Occipital lobe (tissue), 2 donors: ENCODE results near the gene KIF12. TPM values are rescaled to one million over a fixed set of nuclear protein-coding genes. Genes with fewer than 3 reads are reported as not detected.
"Not testable (repeated sequence)": the region's sequence is repeated elsewhere in the genome, so short reads cannot be mapped to it uniquely, and the experiment has no call there.

ENCODE experiments used
- DNase-seq: peaks from one replicate; lab custom pipeline; 2025; lab: John Stamatoyannopoulos, UW
- total RNA-seq: library from RNA; depleted of rRNA; stranded (reverse); fragments of >200 nt; gene quantifications from one replicate; pipeline ENCODE4 v1.2.3, GENCODE V29; 2014

Gene KIF12
- 3.3 TPM for total RNA-seq

DNA sequence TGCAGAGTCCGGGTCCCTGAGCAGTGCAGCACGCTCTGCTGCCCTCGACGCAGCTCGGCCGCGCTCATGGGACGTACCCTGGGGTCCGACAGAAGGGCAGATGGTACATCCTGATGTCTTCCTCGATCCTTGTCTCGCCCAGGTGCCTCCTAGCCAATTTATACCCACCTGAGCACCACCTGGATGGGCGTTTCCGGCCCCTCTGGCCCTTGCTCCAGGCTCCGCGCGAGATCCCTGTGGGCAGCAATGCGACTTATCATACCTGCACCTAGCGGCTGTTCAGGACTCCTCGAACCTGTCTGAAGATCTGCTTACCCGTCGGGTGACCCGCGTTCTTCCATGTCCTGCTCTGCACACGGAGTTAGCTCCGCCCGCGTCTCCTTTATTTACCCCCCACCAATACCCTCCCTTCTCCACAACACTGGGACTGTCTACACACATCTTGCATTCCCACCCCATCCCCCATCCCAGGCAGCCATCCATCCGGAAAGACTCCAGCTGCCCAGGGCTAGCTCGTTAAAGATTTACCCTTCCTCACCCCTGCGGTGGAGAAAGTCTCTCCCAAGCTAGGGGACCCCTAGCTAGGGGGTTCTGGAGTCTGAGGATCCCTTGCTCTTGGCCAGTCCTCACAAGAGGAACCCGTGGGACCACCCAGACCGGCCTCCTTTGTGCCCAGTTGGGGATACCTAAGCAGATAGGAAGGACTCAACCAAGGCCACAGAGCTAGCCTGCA lies at the start of gene KIF12:
Gene KIF12, minus strand, starts transcription at position 357 of the 733 bp plus-strand sequence. Its CDS starts 16 bp downstream, at position 341.
- no peak for DNase-seq

DNA sequence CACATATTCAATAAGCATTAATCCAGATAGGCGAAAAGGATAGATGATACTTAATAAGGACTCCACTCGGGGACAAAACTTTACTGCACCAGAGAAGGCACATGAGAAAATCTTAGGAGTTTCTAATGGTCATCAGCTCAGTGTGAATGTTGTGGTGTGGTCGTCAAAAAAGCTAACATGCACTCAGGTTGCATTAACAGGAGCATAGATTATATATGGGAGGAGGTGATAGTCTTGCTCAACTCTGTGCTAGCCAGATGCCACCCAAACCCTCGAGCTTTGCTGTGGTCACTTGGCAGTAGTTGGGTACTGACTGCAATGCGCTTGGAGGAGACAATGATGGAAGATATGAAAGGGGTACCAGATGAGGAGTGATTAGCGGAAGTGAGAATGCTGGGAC lies 47.6 kb upstream of the KIF12 start:
- no peak for DNase-seq

DNA sequence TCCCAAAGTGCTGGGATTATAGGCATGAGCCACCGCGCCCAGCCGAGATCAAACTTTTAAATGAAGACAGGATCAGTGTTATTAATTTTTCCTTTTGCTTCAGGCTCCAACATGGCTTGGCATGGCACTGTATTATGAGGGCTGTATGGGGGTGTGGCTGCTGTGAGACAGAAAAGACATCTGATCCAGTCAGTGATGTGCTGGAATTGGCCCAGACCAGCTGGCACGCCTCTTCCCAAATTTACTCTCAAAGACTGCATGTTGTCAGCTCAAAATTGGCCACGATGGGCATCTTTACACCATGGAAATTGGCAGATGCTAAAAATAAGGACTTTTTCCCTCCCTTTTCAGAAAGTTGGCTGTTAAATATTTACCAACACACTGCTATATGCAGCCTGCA lies 44.1 kb upstream of the KIF12 start:
- DNase-seq, result no peak

DNA sequence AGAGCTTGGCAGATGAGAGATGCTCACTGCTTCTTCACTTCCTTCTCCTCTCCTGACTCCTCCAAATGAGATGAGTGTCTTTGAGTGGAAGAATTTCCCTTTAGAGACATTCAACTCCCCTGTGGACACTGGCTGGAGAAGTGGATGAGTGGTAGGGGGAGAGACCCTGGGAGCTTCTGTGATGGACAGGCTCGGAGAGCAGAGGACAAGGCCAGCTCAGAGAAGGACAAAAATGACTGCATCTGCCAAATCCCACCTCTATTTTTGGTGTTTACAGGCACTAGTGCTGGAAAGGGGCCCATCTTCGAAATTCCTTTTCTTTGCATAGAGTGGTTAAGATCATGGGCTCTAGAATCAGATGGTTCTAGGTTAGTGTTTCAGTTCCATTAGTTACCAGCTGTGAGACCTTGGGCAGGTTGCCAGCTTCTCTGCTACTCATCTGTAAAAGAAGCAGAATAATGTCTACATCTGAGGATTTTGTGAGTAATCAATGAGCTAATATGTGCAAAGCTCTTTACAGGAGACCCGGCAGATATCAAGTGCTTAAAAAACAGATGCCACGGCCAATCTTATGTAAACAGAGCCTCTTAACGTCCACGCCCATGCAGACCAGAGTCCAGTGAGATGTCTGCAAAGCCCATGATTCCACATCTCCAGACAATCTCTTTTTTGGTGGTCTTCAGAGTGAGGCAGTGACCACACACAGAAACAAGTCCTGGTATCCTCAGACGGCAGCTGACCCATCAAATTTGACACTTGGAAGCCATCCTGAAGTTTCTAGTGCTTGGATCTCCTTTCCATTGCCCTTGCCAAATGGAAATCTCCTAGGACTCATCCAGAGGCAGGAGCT lies 42.7 kb upstream of the KIF12 start:
- no peak for DNase-seq

DNA sequence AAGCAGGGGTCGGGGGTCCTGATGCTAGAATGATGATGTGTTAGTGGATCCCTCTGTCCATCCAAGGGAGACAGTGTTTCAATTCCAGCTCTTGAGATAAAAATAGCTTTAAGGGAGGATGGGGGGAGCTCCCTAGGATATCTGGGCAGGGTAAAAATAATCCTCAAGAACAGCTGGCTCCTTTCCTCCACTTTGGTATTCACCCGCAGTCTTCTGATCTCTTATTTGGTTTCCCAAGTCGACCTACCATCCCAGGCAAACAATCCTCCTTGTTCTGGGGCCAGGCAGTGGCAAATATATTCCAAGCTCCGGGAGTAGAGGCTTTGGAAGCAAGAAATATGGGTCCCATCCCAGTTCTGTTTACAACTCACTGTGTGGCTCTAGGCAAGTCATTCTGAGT lies 41.8 kb upstream of the KIF12 start:
- DNase-seq, result no peak

DNA sequence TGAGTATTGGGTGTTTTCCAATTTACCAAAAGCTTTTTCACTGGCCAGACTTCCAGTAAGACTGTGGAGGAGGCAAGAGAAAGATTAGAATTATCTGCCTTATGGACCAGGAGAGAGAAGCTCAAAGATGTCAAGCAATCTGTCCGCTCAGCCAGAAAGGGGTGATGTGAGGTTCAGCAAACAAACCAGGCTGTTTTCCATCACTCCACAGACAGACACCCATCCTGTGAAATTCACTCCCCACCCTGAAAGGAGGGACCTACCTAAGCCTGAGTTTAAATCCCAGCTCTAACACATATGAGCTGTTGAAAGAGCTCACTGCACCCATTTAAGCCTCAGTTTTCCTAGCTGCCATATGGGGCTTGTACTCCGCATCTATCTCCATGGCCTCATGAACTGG lies 41.3 kb upstream of the KIF12 start:
- no peak for DNase-seq

DNA sequence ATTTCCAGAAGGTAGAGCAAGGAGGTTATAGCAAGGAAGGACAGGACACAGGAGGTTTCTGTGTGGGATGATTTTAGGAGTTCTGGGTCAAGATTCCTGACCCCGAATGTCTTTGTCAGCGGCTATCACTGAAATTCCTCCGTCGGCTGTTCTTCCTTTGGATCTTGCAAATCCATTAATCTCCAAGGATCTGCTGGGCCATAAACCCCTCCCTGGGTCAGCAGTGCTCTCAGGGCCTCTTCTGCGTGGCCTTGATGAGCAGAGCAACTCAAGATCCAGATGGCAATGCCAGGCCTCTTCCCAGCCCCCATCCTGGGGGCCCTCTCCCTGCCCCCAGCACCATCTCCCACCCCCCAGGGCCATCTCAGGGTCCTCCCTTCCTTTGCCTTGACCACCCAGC lies 40.0 kb upstream of the KIF12 start:
- DNase-seq, result no peak

DNA sequence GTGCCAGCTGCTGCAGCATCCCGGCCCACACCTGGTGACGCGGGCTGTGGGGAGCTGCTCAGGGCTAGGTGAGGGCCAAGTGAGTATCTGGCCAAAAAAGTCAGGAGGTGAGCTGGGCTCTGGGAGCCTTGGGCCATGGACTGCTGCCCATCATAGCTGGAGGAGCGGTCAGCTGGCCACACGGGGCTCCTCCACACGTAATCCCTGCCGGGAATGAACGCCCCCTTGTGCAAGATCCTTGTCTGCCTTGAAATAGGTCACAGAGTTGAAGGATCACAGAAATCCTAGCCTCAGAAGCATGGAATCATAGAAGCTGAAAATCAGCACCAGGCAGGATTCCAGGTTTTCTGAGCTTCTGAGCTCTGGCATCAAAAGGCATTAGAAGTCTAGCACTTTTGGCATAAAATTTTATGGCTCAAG lies 39.5 kb upstream of the KIF12 start:
- no peak for DNase-seq

DNA sequence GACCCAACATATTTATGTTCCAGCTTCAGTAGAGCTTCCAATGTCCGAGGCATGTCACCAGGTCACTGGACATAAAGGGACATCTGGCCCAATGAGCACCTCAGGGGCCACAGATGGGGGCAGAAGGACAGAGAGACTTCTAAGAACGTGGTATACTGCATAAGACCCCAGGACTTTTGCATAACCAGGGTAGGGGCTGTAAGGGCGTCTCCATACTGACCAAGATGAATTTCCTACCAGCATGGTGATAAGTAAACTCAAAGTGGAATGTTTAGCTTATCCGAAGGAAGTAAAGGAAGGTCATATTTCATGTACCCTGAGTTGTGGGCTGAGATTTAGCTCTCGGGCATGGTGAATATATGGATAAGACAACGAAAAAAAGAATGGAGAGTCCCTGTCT lies 38.7 kb upstream of the KIF12 start:
- DNase-seq, result no peak

DNA sequence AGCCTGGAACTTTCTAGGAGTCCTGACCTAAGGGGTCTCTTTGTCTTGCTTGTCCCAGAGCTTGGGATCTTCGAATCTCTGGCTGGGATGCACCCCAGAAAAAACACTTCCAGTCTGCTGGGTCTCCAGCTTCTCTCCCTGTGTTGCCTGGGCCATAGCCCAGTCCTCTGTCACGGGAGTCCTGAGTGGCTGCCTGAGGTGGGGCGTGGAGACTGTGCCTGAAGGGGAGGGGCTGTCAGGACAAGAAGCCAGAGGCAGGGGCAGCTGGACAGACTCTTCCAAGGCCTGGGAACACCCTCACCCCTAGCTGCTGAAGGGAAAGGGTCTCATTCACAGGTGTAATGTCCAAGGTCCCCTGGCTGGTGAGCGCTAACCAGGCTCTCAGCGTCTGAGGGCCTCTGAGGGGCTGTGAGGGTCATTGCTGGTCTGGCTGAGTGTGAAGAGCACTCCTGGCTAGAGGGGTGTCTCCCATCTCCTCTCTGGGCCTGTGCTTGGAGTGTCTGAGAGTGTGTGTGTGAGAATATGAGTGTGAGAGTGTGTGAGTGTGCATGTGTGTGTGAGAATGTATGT lies 35.8 kb upstream of the KIF12 start:
- DNase-seq, result no peak

DNA sequence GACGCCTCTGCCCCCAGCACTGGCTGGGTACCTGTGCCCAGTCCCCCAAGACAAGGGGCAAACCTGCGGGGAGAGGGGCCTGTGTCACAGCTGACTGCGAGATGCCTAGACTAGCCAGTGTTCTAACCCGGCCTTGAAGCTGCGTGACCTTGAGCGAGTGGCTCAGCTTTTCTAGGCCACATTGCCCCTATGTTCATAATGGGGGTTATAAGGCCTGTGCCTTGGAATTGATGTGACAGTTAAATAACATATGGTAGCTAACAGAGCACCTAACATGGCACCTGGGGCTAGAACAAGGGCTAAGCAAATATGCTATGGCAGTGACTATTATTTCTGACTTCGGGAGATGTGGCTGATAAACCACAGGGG lies 33.4 kb upstream of the KIF12 start:
- no peak for DNase-seq

DNA sequence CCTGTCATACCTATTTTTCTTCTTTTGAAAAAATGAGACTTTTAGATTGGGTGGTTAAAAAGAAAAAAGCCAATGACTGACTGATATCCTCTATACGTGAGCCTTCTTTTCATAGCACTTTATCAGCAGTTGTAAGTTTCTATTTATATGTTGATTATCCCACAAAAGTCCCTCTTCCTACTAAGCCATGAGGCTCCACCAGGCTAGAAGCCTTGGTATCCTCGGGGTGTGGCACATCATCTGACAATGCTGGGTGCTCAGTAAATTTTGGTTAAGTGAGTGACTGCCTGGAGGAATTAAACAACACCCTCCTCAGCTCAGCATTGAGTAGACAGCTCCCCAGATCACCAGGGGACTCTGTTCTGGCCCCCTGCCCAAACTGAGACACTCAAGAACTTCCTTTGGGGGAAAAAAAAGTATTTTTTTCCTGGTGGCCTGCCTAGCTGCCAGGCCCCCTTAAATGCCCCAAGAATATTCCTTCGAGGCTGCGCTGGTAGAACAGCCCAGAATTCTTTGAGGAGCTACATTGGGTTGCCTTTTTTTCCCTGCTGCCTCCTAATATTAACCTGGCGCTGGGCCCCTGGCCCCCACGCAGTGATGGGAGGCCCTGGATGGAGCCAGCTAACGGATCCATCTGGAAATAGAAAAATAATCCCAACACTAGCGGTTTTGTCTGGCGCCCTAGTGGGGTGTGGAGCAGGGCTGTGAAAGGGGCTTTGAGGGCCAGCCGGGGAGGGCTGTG lies 32.9 kb upstream of the KIF12 start:
- DNase-seq, result no peak

DNA sequence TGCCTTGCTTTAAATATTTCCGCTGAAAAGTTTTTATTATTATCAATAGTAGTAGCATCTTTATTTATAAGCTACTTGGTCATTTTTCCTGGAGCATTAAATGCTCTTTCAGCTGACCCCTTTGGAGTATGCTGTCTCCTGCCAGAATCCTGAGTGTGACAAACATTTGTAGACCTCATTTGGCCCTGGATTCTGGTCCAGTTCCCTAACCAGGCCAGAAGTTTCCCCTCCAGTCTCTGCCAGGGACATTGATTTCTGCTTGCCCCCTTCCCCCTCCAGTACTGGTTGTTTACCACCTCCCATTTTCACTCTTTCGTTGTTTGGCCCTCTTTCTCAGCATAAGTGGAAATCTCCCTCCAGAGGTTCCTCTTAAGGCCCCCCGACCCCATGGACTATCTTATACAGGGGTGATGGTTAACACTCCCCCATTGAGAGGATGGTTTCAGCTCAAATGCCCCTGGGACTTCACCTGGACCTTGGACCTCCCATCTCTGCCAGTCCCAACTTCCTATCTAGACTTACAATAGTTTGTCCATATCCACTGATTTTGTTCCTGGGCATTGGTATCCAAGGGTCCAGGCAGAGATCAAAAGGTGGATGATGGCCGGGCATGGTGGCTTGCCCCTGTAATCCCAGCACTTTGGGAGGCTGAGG lies 31.7 kb upstream of the KIF12 start:
- DNase-seq, result no peak

DNA sequence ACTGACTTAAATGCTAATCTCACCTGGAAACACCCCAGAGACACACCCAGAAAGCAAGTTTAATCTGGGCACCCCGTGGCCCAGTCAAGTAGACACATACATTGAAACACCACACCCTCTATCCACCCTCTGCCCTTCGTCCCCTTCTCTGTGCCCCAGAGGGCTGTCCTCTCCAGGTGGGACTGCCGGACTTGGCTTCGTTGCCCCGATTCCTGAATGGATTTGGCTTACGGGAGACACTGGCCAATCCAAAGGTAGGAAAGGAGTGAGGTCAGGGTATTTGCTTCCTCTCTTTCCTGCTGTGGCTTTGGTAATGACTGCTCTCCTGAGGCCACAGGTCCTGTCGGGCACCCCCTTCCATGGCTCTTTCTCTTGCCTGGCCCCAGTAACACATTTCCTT lies 31.0 kb upstream of the KIF12 start:
- no peak for DNase-seq

DNA sequence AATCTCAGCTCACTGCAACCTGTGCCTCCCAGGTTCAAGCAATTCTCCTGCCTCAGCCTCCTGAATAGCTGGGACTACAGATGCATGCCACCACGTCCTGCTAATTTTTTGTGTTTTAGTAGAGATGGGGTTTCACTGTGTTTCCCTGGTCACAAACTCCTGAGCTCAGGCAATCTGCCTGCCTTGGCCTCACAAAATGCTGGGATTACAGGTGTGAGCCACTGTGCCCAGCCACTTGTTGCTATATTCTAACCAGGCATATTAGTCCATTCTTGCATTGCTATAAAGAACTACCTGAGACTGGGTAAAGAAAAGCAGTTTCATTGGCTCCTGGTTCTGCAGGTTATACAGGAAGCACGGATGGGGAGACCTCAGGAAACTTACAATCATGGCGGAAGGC lies 29.7 kb upstream of the KIF12 start:
- DNase-seq, result not testable (repeated sequence)

DNA sequence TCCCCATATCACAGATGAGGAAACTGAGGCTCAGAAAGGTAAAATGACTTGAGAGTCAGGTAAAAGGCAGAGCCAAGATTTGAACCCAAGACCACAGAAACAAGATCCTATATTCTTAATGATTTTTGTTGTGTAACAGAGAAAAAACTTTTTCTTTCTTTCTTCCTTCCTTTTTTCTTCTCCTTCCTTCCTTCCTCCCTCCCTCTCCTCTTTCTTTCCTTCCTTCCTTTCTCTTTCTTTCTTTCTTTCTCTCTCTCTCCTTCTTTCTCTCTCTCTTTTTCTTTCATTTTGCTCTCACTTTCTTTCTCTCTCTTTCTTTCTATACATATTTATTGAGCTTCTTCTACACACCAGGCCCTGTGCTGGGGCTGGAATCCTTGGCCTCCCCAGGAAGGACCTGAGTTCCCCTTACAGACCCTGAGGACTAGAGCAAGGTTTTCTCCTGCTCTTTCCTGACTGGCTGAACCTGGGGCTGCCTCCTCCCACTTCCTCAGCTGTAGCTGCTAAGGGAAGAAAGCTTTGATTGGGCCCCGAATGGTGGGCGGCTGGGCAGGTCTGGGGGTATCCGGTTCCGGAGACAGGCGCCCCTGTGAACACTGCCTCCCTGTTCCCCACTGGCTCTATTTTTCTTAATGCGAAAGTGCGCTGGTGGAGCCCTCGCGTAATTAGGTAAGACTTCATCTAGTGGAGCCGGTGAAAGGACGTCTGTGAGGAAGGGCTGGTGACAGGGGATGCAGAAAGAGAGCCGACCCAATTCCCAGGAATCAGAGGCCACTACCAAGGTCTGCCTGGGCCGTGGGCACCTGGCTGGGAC lies 27.4 kb upstream of the KIF12 start:
- no peak for DNase-seq

DNA sequence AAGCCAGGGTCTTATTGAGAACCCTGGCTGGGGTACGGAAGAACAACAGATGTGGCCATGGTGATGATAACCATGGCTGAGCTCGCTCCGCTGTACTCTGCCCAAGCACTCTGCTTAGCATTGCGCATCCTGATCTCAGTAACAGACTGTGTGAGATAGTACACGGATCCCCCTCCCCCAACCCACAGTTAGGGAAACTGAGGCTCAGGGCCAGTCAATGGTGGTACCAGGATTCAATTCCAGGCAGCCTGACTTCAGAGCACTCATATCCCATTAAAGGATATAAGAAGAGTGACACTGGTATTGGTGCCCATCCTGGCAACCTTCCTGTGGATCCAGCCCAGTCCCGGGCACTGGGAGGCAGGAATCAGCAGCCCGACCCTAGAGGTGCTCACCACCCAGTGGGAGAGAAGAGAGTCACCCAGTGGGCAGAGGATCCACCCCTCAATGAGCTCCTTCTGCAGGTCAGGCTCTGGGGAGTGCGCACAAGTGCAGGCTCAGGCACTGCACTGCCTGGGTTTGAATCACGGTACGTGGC lies 26.5 kb upstream of the KIF12 start:
- DNase-seq, result no peak

DNA sequence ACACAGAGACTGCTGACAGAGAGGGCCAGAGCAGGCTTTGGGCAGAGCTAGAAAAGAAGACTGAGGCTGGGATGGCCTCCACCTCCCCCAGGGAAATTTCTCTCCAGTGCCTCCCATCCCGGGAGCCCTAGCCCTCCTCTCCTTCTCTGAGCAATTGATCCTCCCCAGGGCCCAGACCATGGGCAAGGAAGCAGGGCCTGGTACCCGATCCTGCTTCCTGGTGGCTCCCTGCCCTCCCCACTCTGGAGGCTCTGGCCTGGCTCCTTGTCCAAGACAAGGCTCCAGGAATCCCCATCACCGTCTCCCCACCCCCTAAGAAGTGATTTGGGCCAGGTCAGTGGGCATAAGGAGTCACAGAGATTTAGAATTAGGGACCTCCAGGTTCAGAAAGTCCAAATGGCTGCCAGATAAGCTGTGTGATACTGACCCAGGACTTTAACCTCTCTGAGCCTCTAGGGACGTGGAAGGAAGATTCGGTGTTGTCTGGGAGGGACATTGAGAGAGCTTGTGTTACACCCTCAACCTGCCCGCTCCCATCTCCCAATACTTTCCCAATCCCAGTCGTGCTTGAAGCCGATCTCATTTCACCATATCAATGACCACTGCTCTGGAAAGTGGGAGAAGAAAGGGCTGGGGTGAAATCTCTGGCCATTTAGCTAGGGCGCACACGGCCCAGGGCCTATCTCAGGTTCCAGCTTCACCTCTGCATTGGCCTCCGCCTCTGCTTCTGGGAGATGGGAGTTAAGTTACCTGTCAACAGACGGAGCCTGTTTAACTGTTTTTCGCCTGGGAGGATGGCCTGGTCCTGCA lies 25.8 kb upstream of the KIF12 start:
- DNase-seq, result no peak

DNA sequence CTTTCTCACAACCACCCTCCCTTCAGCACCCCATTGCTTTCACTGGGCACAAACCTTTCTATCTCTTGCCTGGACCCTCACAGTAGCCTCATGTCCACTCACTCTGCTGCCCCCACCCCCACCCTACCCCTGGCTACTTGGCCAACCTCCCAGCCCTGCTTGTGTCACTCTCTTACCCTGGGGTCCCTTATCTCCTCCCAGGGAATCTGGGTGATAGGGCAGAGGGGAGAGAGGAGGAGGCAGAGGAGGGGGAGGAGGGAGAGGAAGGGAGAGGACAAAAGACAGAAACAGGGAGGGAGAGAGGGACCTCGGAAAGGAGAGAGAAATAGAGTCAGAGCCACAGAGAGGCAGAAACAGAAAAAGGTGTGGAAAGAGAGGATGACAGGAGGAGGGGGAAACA lies 25.0 kb upstream of the KIF12 start:
- no peak for DNase-seq
